HL-60/S4 (cell line): ENCODE results near the gene TCF7L2.

ENCODE experiments used
- in situ Hi-C: fragments of 300-500 bp; cut with MboI; formaldehyde crosslinking; loops from 2 replicates; pipeline ENCODE4 v1.14.3; 2022; ENCODE audit warnings: low sequenced_read_pairs

Gene TCF7L2

DNA sequence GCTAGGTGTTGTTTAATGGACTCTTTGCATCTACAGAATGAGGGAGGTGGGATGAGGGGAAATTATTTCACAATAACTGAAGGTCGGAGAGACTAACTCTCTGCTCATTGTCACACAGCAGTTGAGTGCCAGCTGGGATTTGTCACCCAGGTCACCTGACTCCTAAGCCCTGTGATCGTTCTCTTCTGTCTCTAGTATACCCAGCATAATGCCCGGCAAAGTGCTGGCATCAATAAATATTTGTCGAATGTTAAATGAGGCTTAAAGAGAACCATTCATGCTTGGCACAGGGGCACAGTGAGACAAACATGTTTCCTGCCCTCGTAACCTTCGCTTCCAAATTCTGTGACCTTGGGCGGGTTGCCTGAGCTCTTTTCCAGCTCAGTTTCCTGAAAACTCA, 70.8 kb downstream of the TCF7L2 start:
- in situ Hi-C loops, result no loop called here

DNA sequence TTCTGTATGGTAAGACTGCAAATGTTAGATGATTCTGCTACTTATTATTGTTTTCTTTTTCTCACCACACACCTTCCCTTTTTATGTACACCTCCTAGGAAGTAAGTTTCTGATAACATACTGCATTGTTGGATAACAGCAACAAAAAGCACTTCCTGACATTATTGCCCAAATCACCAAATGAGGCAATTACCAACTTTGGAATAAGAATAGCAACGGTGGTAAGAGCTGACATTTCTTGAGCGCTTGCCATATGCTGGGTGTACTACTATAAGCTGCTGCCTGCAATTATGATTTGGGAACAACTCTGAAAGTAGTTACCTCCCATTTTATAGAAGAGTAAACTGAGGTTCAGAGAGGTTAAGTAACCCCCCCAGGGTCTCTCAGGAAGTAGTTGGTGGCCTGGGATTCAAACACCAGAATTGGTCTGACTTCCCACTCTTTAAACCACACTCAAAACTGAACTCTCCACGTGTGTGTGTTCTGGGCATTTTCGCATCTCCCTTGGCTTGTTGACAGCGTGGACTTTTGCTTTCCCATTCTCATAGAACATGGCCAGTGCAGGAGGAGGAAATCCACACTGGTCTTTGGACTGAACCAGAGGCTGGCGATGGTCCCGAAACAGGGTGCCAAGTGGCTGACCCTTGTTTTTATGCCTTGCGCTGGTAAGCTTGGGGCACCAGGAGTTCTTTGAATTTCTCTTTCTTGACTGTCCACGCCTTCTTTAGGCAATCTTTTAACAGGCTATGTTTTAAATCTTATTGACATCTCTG, 71.4 kb downstream of the TCF7L2 start:
- in situ Hi-C loops, result no loop called here

DNA sequence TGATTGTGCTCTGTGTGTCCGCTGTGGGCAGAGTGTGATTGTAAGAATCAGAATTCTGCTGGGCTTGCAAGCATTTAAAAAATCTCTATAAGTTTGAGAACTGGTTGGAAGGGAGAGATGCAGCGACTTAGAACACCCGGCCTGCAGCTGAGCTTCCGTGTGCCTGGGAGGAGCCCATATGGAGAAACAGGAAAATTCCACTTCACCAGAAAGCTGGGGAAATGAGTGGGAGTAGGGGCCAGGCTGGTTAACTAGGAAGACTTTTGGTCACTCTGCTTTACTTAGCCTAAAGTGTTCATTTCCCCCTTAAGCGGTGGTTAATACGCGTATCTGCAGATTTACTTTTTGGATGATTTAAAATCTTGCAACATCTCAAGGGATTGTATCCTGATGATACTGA, 72.2 kb downstream of the TCF7L2 start:
- in situ Hi-C loops, result no loop called here

DNA sequence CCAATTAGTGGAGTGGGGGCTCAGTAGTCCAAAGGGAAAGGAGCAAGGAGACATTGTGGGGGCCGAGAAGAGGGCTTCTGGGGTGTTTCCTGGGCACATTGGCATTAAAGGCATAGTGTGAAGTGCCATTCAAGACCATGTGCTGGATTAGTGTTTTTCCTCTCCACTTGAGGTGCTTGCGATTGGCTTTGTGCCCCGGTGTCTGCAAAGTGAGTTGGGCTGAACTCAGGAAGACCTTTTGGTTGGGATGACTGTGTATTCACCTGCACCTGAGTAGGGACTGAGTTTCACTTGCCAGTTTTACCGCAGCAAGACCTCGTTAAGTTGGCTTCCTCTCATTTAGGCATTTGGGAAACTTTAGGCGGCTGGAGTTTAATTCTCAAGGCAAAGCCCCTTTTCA, 73.0 kb downstream of the TCF7L2 start:
- in situ Hi-C loops, result no loop called here

DNA sequence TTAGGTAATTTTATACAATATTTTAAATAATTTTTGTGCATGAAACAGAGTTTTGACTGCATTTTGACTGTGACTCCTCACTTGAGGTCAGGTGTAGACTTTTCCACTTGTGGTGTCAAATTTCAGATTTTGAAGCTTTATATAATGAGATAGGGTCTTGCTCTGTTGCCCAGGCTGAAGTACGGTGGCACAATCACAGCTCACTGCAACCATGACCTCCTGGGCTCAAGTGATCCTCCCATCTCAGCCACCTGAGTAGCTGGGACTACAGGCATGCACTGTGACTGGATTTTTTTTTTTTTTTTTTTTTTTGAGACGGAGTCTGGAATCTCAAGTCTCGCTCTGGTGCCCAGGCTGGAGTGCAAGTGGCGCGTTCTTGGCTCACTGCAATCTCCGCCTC, 74.9 kb downstream of the TCF7L2 start:
- in situ Hi-C loops, result no loop called here

DNA sequence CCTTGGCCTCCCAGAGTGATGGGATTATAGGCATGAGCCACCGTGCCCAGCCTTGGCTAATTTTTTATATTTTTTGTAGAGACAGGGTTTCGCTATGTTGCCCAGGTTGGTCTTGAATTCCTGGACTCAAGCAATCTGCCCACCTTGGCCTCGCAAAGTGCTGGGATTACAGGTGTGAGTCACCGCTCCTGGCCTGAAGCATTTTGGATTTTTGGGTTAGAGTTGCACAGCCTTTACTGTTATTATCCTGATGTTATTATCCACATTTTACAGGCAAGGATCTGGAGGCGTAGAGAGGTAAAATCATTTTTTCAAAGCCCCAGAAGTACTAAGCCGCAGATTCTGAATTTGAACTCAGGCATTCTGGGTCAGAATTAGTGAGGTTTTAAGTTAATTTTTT, 75.4 kb downstream of the TCF7L2 start:
- in situ Hi-C loops, result no loop called here

DNA sequence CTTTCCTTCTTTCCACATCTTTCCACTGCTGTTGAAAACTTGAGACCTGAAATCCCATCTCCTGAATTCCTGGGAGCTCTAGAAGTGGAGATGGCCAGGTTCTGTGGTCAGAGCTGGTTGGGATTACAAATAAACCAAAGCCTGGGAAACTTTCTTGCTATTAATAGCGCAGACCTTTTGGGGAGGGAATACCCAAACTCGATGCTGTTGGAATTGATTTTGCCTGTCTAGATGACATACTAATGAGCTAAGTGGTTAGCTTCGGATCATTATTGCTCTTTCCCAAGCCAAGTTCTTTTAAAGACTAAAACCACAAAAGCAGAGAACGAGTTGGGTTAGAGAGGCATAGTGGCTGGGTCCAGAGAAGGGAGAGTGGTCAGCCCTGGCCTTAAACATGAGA, 76.6 kb downstream of the TCF7L2 start:
- in situ Hi-C loops, result no loop called here

DNA sequence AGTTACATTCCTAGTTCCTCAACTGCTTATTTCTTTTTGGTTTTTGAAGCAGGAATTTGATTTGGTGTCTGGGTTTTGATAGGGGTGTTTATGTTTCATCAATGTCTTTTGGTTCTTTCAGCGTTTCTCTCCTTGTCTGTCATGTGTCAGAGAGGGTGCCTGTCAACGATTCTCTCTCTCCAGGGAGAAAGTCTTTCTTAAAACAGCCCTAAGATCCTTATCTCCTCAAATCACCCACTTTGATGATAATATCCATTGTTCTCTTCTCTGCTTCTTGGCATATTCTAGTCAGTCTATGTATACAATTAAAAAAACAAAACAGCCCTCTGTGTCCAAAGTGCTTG, 77.2 kb downstream of the TCF7L2 start:
- in situ Hi-C loops, result no loop called here

DNA sequence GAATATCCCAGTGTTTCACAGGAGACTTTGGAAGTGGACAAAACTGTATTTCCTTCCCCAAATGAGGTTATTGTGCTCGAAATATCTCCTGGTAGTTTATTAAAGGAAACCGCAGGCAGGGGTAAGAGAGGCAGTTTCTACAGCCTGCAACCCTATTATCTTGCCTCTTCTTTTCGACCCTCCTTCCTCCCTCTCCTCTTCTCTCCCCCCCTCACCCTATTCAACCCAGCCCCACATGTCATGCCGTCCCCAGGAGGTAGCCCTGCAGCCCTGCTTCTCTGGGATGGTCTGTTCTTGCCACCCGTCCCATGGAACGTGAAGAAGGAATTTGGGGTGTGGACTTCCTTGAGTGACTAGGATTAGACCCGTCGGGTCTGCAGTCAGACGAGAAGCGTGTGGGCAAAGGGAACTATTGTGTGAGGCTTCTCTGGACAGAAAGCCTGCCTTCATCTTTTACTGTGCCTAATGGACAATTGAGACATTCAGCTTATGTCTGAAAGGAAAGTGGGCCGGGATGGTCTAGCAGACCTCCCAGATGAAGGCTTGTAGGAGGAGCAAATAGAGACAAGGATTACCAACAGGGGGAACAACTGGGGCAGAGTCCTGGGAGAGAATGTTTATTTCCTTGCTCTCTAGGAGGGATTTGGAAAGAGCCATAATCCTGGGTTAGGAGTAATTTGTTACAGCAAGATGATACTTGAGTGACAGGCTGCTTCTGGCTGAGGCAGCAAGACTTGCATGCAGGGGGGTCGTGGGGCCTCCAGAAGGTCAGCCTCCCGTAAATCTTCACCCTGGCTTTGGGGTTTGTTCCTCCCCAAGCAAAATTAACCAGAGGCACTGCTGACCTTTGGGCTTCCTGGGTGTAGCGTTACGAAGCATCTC, 77.8 kb downstream of the TCF7L2 start:
- in situ Hi-C loops, result no loop called here

DNA sequence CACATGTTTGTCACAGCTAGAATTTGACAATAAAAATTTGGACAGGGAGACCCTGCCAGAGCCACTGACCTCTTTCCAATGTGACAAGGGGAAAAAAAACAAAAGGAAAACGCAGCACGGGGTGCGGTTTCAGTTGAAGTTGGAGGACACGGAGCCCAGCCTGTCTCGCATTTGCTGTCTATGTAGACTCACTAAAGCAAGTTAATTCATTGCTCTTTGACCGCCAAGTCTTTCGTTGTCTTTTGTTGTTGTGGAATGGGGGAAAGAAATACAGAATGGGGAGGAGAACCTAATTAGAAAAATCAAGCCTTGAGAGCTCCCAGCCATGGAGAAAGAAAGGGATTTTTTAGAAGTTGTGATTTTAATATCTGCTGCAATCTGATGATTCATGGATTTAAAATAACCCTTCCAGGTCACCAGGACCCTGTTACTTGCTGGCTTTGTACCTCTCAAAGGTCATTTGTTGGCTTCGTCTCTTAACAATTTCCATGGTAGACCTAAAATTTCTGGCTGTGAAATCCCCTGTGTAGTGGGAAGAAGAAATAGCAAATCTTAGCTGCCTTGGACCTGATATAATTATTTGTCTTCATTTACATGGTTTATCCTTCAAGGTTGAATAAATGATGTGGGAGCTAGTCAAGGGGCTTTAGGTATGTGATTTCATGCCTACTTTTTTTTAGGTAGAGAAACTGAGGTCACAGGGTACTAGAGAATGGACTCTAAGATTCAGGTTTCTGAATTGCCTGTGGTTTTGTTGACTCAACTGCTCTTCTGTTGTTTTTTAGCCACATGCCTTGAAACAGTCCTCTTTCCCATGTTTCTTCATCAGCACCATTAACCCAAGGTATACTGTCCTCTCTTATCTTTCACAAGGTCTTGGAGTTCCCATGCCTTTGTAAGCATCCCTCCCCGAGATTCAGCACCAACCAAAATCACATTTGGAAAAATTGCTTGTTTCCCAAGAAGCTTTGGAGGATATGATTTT, 78.7 kb downstream of the TCF7L2 start:
- in situ Hi-C loops, result no loop called here

DNA sequence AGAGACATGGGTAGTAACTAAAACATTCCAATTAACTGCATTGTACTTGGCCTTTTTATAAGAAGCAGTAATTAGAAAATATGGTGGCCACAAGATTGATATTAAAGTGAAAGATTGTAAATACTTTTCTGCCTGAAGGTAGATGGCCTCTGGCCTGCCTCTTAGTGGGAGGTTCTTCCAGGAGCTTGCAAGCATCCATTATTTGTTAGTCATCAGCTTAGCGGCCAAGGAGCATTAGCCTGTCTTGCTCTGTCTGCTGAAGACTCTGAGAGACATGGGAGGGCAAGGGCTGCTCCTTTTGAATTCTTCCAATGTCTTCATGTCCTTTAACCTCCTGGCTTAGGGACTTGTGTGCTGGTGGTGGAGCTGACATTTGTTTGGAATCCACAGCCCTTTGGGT, 80.4 kb downstream of the TCF7L2 start:
- in situ Hi-C loops, result no loop called here

DNA sequence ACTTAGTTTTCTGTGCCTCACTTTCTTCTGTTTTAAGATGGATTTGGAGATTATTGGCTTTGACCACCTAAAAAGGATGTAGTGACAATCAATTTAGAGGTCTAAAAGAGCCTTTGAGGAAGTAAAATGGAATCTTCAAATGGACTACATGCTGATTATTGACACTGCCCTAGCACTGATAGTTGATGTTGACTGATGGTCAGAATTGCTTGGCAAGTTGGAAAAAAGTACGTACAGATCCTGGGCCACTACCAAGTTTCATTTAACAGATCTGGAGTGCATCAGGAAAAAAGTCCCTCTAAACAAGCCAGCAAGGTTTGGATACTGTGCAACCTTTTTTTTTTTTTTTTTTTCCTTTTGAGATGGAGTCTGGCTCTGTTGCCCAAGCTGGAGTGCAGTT, 81.1 kb downstream of the TCF7L2 start:
- in situ Hi-C loops, result no loop called here

DNA sequence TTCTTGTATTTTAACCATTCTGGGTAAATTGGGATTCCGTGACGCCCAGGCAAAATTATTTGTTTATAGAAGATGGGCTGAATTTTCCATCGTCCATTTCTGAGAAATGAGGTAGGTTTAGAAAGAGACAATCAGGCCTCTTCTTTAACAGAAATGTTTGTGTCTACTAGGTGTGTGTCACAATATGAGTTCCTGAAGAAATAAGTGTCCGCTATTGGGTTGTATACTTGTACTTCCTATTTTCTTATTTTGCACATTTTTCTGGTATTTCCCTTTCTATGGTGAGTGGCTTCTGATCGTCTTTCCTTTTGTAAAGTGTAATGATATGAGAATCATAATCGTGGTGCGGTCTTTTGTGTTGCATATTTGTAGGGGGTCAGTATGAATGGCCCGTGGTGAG, 83.9 kb downstream of the TCF7L2 start:
- in situ Hi-C loops, result no loop called here

DNA sequence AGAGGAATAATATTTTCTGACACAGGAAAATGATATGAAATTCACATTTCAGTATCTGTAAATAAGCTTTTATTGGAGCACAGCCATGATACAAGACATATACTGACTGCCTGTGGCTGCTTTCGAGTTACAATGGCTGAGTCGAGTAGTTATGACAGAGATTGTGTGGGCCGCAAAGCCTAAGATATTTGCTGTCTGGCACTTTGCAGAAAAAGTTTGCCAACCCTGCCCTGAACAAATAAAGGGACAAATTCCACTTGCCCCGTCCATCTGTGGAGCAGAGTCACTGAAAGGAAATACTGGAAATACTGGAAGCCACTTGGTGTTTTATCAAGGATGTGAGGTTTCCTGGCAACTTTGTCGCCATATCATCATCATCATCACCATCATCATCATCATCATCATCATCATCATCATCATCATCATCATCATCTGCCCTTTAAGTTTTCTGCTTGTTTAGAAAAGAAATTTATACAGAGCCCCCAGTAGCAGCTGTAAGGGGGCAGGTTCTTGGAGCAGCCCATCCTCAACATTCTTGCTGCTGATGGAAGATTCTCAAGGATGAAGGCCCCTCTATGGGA, 85.8 kb downstream of the TCF7L2 start:
- in situ Hi-C loops, result no loop called here

DNA sequence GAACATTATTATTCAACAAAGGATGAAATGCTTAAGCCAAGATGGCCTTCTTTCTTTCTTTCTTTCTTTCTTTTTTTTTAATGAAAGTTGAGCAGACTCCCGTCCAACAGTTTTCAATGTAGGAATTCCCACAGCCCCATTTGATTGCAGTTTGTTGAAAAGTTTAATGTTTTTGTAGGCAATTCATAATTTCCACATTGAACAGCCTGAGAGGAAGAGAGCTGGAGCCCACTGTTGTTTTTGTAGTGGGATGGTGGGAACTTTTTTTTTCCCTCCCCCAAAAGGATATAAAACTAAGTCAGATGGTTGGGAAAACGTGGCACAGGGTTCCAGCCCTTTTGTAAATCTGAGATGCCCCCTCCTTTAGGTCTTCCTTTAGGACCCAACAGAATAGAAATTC, 86.6 kb downstream of the TCF7L2 start:
- in situ Hi-C loops, result no loop called here

DNA sequence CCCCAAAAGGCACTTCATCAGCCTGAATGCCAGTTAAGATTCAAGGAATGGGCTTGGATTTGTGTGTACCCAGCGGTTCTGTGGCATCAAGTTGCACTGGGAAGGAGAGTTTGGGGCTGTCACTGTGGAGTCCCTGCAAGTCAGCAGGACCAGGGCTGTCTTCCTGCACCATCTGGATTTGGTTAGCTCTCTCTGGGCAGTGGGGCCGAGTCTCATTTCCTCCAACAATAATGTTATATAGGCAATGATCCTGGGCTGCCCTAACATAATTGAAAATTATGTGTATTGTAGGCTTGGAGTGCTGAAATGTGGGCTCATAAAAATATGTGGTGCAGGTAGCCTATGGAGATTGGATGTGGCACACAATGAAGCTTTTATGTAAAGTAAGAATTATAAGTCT, 87.2 kb downstream of the TCF7L2 start:
- in situ Hi-C loops, result no loop called here

DNA sequence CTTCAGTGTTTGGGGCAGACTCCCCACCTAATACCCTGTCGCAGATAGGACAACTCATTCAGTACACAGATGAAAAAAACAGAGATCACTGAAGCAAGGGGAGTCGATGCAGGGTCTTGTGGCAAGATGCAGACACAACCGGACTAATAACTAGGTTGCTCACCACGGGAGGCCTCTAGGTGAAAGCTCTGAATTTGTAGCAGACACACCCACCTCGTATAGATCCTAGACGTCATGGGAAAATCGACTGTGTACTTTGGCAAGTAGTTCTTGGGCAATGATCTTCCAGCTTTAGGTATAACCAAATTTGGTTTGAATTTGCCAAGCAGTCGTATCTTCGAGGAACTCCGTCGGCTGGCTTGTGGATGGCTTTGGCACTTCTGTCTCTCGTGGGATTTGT, 88.1 kb downstream of the TCF7L2 start:
- in situ Hi-C loops, result no loop called here

DNA sequence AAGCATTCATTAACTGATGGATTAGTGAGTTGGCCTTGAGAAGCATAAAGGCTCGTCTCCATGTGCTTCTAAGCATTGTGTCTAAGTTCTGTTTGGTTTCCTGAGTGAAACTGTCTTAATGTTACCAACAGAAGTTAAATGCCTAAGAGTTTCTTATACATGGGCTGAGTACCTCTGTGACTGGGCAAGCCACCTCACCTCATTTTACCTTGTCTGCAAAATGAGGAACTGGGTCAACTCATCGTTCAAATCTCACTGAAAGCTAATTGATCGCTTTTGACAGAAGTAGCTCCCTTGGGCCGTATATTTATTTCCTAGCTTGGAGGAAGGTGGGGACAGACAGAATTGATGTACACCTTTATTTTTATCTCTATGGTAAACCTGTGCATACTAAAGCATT, 88.9 kb downstream of the TCF7L2 start:
- in situ Hi-C loops, result no loop called here

DNA sequence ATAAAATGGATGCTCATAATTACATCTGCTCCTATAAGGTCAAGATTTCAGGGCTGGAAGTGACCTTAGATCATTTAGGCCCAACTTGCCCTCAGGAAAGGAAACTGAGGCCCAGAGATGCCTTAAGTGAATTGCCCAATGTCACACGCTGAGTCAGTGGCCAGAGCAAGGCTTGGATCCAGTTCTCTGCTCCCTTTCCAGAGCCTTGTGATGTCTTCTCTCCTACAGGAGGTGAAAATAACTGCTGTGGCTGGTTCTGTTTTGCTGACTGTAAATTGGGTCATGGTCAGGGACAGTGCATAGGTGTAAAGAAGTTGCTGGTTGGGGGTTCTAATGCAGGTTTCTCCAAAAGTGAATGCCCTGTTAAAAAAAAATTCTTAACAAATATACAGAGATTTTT, 91.3 kb downstream of the TCF7L2 start:
- in situ Hi-C loops, result no loop called here

DNA sequence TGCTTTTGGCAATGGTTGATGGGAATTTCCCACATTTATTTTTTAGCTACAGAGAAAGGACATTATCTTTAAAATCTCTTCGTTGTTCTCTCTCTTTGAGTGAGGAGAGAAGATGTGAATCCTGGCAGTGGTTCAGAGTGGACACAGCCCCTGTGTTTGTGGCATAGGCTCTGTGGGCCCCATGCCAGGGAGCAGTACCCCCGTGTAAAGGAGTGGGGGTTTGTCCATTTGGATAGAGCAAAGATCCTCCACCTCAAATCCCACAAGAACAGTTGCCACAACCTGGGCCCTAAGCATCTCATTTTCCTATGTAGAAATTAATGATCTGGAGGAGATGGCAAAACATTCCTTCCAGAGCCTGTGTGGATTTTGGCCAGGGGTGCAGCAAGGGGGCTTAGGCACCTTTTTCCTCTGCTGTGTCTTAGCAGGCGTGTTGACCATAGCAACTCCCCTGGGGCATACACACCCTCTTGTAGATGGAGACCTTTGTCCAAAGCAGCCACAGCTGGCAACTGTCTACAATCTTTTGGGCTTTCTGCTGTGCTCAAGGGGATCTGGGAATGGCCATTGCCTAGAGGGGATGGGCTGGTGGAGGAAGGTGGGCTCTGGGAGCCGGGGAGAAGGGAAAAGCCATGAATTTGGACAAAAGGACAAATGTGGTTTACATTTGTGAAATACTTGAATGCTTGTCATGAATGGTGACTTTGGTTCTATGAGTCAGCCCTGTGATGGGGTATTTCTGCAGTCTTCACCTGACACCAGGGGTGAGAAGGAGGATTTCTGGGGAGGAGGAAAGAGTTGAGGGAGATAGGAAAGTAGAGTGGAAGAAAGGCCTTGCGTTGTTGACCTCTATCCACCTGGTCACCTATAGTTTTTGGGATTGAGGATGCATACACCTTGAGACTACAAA, 92.0 kb downstream of the TCF7L2 start:
- in situ Hi-C loops, result no loop called here
